Smooth muscle cell of the brain vasculature (primary cell): ENCODE data around the gene SEPTIN10.

Experiments used
- DNase-seq: peaks from one replicate; pipeline ENCODE4 v3.0.0-alpha.2; 2012; ENCODE audit warnings: low read depth, low spot score

Gene SEPTIN10

DNA sequence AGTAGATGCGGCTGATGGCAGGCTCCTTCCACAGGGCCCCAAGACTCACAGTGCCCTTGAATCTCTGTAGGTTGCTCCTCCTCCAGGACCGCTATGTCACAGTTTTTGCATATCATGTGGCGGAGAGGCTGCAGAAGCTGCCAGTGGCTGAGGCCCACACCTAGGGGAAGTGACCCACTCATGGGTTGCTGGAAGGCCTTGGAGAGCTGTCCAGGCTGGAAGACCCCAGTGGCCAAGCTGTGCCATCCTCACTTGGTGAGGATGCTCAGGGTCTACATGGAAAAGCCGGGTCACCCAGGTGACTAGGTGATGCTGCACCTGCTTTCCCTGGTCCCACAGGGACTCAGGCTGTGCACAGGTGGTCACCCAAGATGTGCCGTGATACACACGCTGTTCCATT, 90.6 kb downstream of the SEPTIN10 start:
- no peak for DNase-seq

DNA sequence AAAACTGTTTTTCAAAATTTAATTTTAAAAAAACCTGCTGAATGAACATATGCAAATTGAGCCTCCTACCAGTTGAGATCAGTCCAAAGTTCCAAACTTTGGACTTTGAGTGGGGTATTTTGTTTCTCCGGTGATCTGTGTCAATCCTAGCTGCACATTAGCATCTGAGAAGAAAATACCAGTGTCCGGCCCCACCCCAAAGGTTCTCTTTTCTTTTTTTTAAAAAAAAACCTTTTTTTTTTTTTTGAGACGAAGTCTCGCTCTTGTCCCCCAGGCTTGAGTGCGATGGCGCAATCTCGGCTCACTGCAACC, 91.7 kb downstream of the SEPTIN10 start:
- no peak for DNase-seq

DNA sequence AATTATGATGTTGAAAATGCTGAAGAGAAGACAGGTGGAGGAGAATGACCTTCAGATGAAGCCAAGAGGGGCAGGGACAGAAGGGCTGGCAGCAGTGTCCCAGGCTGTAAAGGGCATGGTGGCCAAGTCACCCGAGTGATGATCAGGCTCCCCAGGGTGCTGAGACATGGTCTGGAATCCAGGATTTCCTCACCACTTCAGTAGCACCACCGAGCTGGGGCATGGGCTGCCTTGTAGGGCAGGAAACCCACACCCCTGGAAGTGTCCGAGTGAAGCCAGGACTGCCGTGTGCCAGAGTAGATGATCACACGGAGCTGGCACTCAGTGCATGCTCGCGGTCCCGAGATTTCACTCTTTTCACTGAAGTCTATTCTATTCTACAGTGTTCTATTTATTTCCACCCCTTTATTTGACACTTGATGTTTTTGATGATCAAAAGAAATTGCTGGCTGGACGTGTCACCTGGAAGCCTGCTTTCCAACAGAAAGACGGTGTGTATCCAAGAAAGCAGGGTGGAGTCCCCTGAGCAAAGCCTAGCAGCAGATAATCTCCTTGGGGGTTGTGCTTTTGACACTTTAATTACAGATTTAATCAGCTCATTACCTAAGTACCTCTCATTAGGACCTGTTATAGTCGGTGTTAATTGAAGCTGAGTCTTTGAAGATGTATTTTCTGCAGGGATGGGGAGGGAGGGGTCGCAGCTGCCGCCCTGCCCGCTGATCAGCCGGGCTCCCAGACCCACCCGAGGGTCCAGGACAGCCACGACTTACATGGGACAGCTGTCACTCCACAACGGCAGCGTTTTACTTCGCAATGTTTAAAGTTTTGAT, 92.3 kb downstream of the SEPTIN10 start:
- no peak for DNase-seq

DNA sequence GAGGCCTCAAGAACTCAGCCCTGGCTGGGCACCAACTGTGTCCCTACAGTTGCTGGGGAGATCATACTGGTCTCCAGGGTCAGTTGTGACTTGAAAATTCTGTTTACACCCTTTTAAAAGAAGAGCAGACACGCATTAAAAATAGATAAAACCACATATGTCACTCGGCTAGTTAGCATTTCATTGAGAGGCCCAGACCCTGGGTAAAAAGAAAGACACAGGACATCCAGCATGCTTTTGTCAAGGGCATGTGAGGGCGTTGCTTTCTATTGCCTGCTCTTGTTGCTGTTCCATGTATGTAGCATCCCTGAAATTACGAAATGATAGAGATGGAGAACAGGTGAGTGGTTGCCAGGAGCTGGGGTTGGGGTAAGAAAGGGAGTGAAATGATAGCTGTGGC, 94.3 kb downstream of the SEPTIN10 start:
- DNase-seq: no peak

DNA sequence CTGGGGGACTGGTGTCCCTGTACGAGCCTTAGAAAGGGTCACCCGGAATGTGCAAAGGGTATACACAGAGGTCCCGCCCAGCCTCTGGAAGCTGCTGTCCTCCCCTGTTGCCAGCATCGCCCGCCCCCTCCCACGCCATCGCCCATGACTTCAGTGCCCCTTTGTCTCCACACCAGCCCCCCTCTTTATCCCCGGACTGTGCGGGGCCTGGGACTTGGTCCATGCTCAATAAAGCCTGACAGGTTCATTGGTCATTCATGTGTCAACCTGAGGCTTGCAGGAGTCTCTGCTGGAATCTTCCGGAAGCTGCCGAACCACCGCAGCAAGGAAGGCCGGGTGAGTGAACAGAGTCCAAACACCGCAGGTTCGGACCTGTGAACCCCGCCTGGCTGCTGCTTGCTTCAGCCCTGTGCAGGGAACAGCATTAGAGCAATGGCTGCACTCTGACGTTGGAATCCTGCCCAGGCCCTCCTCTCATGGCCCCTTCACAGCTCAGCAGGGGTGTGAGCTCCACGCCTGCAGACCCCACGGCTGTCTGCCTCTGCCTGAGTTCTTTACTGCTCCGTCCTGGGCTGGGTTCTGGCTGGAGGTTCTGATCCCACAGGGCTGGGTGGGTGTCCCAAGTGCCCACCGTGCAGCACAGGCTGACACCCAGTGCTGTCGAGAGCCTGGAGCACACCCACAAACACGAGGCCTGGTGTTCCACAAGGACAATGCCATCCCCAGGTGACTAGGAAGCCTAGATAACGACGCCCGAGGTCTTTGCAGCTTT, 96.5 kb downstream of the SEPTIN10 start:
- no peak for DNase-seq

- no peak for DNase-seq
Measured at GRCh38 chr2:109516445-109517117, 97.2 kb downstream of the SEPTIN10 start.

GRCh38 chr2:109514857-109515256, 98.9 kb downstream of the SEPTIN10 start:
- DNase-seq: no peak

DNA sequence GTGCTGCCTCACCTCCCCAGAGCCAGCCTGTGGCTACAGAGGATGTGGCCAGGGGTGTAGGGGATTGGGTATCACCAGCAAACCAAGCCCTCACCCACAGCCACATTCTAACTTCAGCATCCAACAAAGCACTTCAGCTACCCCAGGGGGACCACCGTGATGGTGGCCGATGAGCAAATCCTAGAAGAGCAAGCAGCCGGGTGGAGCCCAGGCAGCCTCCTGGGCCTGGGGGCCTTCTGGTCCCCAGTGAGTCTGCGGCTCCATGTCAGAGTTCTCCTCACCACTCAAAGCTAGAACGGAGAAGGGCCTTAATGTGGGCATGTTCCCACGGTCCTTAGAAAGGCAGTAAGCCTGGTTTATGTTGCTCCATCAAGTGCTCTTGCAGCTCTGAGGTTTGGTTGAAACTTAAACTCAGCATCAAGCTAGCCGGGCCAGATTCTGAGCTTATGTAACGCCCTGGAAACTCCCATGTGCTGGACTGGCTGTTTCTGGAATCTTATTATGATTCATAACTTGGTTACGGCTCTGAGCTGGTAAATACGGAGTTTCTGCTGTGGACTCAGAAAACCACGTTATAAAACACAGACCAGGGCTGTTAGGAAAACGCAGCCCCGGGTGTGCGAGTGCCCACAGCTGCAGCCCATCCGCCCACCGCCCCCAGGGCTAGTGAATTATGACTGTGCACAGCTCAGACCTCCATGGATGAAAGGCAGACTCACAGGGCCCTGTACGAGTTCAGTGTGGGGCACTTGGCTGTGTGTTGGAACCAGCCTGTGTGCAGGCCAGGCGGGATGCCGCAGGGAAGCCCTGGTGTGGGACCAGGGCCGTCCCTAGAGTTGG, 99.8 kb downstream of the SEPTIN10 start:
- DNase-seq: peak; percentile 29

DNA sequence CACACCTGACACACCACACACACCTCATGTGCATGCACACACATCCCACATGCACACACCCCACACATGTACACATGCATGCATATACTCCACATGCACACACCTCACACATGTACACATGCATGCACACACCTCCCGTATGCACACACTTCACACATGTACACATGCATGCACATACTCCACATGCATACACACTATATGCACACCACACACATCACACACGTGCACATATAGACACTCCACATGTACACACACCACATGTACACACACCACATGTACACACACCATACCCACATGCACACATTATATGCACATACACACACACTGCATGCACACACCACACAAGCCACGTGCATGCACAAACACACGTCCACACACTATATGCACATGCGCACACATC, 100.5 kb downstream of the SEPTIN10 start:
- no peak for DNase-seq

GRCh38 chr2:109512076-109512475, 101.7 kb downstream of the SEPTIN10 start:
- DNase-seq: no peak

- no peak for DNase-seq
Measured at GRCh38 chr2:109511168-109511567, 102.6 kb downstream of the SEPTIN10 start.

- DNase-seq: peak; percentile 54
Measured at GRCh38 chr2:109510136-109511028, 103.4 kb downstream of the SEPTIN10 start.

DNA sequence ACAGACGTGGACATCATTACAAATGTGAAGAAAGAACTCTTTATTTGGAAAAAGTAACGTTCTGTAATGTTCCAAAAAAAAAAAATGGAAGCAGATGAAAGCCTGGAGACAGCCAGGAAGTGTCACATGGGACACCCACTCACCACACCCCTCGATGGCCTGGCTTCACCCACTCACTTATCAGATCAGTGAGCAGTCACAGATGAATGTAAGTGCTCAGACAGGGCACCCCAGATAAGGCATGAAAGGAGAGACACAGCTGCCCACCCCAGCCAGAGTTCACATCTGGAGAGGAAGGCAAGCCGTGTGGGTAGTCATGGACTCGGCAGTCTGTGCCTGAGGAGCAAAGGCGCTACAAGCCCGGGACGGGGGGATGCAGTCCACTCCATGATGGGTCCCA, 105.2 kb downstream of the SEPTIN10 start:
- DNase-seq: no peak

GRCh38 chr2:109507828-109508227, 105.9 kb downstream of the SEPTIN10 start:
- DNase-seq: no peak

- no peak for DNase-seq
Measured at GRCh38 chr2:109507217-109507616, 106.5 kb downstream of the SEPTIN10 start.

- DNase-seq: no peak
Measured at GRCh38 chr2:109503191-109503590, 110.6 kb downstream of the SEPTIN10 start.

GRCh38 chr2:109501461-109501860, 112.3 kb downstream of the SEPTIN10 start:
- no peak for DNase-seq

- no peak for DNase-seq
Measured at GRCh38 chr2:109500910-109501309, 112.9 kb downstream of the SEPTIN10 start.

GRCh38 chr2:109499566-109499965, 114.2 kb downstream of the SEPTIN10 start:
- no peak for DNase-seq

DNA sequence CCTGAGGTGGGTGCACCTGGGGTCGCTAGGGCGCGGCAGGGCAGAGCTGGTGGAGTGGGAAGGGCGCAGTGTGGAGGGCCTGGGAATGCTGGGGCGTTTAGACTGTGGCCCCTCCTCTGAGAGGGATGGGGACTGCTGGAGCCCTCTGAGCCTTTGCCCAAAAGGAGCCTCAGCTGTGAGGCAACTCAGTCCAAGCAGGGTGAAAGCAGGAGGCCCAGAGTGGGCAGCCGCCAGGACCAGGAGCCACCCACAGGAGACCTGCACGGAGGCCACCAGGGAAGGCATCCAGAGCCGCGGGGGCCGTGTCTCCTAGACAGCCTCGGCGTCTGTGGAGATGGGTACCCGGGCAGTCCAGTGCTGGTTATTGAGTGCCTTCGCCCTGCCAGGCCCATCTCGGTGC, 114.9 kb downstream of the SEPTIN10 start:
- no peak for DNase-seq
